Fibroblast of lung (primary cell): ENCODE measurements around the gene CEP131. TPM values are rescaled to one million over a fixed set of nuclear protein-coding genes. Genes with fewer than 3 reads are reported as not detected.

Experiments used
- DNase-seq, 2 donors: peaks; one replicate each; pipeline versions ENCODE4 v3.0.0 to v3.0.0-alpha.2; 2010; ENCODE audit warnings: low read depth in 2 of 2
- H2AFZ ChIP-seq: 2 replicates; pipeline ENCODE4 v1.5.1; 2012; ENCODE audit warnings: low read length, control low read depth, inconsistent platforms
- H3K27ac ChIP-seq: 2 replicates; pipeline ENCODE4 v1.5.1; 2011; ENCODE audit warnings: low read length, control low read depth; ENCODE audit not compliant: insufficient read depth
- H3K27me3 ChIP-seq: 2 replicates; pipeline ENCODE4 v1.5.1; 2011; ENCODE audit warnings: mild to moderate bottlenecking, low read length; ENCODE audit not compliant: control insufficient read depth, insufficient read depth
- H3K36me3 ChIP-seq: 2 replicates; pipeline ENCODE4 v1.5.1; 2011; ENCODE audit warnings: low read length; ENCODE audit not compliant: control insufficient read depth, insufficient read depth
- H3K4me1 ChIP-seq: 2 replicates; pipeline ENCODE4 v1.5.1; 2011; ENCODE audit warnings: low read length; ENCODE audit not compliant: control insufficient read depth, insufficient read depth; ENCODE audit errors: extremely low read depth
- H3K4me2 ChIP-seq: 2 replicates; pipeline ENCODE4 v1.5.1; 2011; ENCODE audit warnings: low read length, control low read depth; ENCODE audit not compliant: insufficient read depth; ENCODE audit errors: extremely low read depth
- H3K4me3 ChIP-seq, 4 experiments: fragments of 200-600 bp in 1 of 4; sonication (generic) in 1 of 4; replicated peaks in 1 of 4; 2 replicates each; pipeline ENCODE4 v1.5.1; 2011 to 2016; ENCODE audit warnings: low read length in 4 of 4, low read depth in 3 of 4, mild to moderate bottlenecking in 3 of 4, control low read depth in 2 of 4, inconsistent platforms in 1 of 4, mixed read lengths in 1 of 4; ENCODE audit not compliant: insufficient read depth in 1 of 4; ENCODE audit errors: control extremely low read depth in 1 of 4
- H3K79me2 ChIP-seq: 2 replicates; pipeline ENCODE4 v1.5.1; 2012; ENCODE audit warnings: mild to moderate bottlenecking, low read length, inconsistent platforms; ENCODE audit not compliant: control insufficient read depth, insufficient read depth
- H3K9ac ChIP-seq: 2 replicates; pipeline ENCODE4 v1.5.1; 2011; ENCODE audit warnings: mild to moderate bottlenecking, low read length, control low read depth; ENCODE audit not compliant: insufficient read depth
- H3K9me3 ChIP-seq: 2 replicates; pipeline ENCODE4 v1.5.1; 2012; ENCODE audit warnings: low read depth, low read length; ENCODE audit not compliant: control insufficient read depth, insufficient read depth
- H4K20me1 ChIP-seq: 2 replicates; pipeline ENCODE4 v1.5.1; 2011; ENCODE audit warnings: low read length; ENCODE audit not compliant: control insufficient read depth, insufficient read depth; ENCODE audit errors: extremely low read depth
- EZH2 ChIP-seq: IDR thresholded peaks from 2 replicates; pipeline ENCODE4 v1.5.1; 2012; ENCODE audit warnings: low read length, control low read depth, mild to moderate bottlenecking; ENCODE audit errors: missing control alignments
- polyA plus RNA-seq, 2 donors: library from polyadenylated mRNA; depleted of rRNA in 1 of 2; stranded (reverse) in 1 of 2; unstranded in 1 of 2; fragments of >200 nt; gene quantifications; 2 replicates each; pipeline ENCODE4 v1.2.1, GENCODE V29; 2011 to 2012; ENCODE audit warnings: missing spikeins in 1 of 2
- total RNA-seq: library from RNA; depleted of rRNA; stranded (reverse); fragments of >200 nt; gene quantifications from 2 replicates; pipeline ENCODE4 v1.2.1, GENCODE V29; 2014
- TF ChIP-seq, protein P1 (sequence below), 2 donors: IDR thresholded peaks in 1 of 2; conservative IDR thresholded peaks in 1 of 2; 1 replicate in 1 of 2; 2 replicates in 1 of 2; pipeline ENCODE4 v1.5.1; 2011 to 2012; ENCODE audit warnings: low read length in 2 of 2, control low read depth in 1 of 2, inconsistent platforms in 1 of 2, low read depth in 1 of 2, mild to moderate bottlenecking in 1 of 2

The CEP131 gene
- total and polyA plus RNA-seq, 2 donors (not counting 1 experiment from before 2014, with no cell fraction given), result 2.0 to 7.4 TPM

DNA sequence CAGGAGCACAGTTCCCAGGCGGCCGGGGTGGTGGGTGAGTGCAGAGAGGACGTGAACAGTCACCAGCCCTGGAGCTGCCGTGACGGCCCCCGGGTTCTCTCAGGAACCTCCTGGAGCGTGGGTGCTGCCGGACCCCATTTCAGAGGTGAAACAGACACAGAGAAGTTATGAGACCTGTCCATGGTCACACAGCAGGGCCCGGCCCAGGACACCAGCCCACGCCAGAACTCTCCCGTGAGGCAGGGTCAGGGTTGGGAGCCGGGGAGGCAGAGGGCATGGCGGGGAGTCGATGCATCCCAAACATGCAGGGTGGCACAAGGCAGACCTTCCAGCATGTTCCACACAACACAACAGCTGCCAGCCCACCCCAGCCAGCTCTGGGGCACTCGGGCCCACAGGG is 61.2 kb downstream of the CEP131 start:
- no peaks in the 10 kb centered on the region for H3K79me2 ChIP-seq
- DNase-seq, result no peak
- H3K36me3 ChIP-seq, result no peaks in the 10 kb centered on the region
- H3K27ac ChIP-seq, result no peak overlapping the region
- TF ChIP-seq, protein P1, sequence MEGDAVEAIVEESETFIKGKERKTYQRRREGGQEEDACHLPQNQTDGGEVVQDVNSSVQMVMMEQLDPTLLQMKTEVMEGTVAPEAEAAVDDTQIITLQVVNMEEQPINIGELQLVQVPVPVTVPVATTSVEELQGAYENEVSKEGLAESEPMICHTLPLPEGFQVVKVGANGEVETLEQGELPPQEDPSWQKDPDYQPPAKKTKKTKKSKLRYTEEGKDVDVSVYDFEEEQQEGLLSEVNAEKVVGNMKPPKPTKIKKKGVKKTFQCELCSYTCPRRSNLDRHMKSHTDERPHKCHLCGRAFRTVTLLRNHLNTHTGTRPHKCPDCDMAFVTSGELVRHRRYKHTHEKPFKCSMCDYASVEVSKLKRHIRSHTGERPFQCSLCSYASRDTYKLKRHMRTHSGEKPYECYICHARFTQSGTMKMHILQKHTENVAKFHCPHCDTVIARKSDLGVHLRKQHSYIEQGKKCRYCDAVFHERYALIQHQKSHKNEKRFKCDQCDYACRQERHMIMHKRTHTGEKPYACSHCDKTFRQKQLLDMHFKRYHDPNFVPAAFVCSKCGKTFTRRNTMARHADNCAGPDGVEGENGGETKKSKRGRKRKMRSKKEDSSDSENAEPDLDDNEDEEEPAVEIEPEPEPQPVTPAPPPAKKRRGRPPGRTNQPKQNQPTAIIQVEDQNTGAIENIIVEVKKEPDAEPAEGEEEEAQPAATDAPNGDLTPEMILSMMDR (conservative IDR thresholded peaks at IDR 0.05 in 1 of 2, IDR thresholded peaks at IDR 0.05 in 1 of 2; ENCODE audit: low read depth in 1 of 2, low read length in 2 of 2), result no peak
- TF ChIP-seq EZH2, result no peak
- no peak overlapping the region for H3K9ac ChIP-seq
- no peak overlapping the region for H3K4me2 ChIP-seq
- H3K27me3 ChIP-seq, result peaks cover 12% of the 10 kb centered on the region
- no peak overlapping the region for H3K4me3 ChIP-seq
- H4K20me1 ChIP-seq, result no peaks in the 10 kb centered on the region
- no peaks in the 10 kb centered on the region for H3K4me1 ChIP-seq
- H3K9me3 ChIP-seq, result no peaks in the 10 kb centered on the region
- no peak overlapping the region for H2AFZ ChIP-seq

DNA sequence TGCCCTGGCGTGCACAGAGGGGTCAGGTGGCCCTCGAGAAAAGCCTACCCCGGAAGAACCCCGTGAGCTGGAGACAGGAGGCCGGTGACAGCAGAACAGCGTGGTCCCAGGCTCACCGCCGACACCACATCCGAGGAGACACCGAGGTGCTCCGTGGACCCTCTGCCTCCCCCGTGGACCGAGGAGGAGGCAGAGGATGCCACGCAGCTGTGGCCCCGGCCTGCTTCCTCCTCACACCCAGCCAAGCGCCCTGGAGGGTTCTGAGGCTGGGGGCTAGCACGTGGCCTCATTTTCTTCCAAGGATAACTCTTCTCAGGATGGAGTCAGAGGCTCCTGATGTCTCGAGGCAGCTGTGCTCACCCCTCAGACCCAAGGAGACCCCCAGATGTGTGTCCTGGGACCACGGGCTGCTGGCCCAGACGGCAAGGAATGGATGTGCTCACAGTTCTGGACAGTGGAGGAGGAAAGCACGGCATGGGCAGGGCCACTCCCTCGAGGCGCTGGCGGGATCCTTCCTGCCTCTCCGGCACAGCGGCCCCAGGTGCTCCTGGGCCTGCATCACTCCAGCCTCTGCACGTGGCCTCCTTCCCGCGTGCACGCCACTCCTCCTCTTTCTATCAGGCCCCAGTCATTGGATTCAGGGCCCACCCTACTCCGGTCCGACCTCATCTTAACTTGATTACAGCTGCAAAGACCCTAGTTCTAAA is 61.9 kb downstream of the CEP131 start:
- H2AFZ ChIP-seq, result no peak overlapping the region
- no peaks in the 10 kb centered on the region for H3K4me1 ChIP-seq
- H3K9me3 ChIP-seq, result no peaks in the 10 kb centered on the region
- no peaks in the 10 kb centered on the region for H3K36me3 ChIP-seq
- no peak for DNase-seq
- no peak overlapping the region for H3K9ac ChIP-seq
- H3K27ac ChIP-seq, result no peak overlapping the region
- no peak overlapping the region for H3K4me3 ChIP-seq
- H3K4me2 ChIP-seq, result no peak overlapping the region
- peaks cover 12% of the 10 kb centered on the region for H3K27me3 ChIP-seq
- TF ChIP-seq EZH2, result no peak
- TF ChIP-seq, protein P1 (conservative IDR thresholded peaks at IDR 0.05 in 1 of 2, IDR thresholded peaks at IDR 0.05 in 1 of 2; ENCODE audit: low read depth in 1 of 2, low read length in 2 of 2), result no peak
- H4K20me1 ChIP-seq, result no peaks in the 10 kb centered on the region
- H3K79me2 ChIP-seq, result no peaks in the 10 kb centered on the region

DNA sequence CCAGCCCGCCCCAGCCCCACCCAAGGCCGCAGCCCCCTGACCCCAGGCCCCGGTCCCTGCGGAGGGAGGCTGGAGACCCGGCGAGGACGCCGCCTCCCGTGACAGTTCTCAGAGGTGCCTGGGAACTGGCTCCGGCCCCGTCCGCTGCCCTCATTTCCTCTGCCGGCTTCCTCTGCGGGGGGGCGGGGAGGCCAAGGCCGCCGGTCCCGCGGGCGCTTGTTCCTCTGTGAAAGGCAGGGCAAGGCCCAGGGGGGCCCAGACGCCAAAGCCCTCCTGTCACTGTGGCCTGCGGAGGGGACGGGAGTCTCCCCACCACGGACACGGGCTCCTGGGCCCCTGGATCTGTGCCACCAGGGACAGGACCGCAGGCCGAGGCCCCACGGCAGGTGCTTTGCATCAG is 62.5 kb downstream of the CEP131 start:
- Histone ChIP-seq H3K4me3 (no peak overlapping the region), H3K9me3 (no peaks in the 10 kb centered on the region), H3K9ac (no peak overlapping the region), H3K4me1 (no peaks in the 10 kb centered on the region), H2AFZ (no peak overlapping the region), H3K27me3 (peaks cover 7% of the 10 kb centered on the region), H3K79me2 (no peaks in the 10 kb centered on the region), H3K4me2 (no peak overlapping the region), H4K20me1 (no peaks in the 10 kb centered on the region), H3K36me3 (no peaks in the 10 kb centered on the region), H3K27ac (no peak overlapping the region)
- TF ChIP-seq, protein P1 (conservative IDR thresholded peaks at IDR 0.05 in 1 of 2, IDR thresholded peaks at IDR 0.05 in 1 of 2; ENCODE audit: low read depth in 1 of 2, low read length in 2 of 2), result no peak
- no peak for TF ChIP-seq EZH2
- no peak for DNase-seq
